GM08714 (cell line): ENCODE results near the gene DNAH10.
A peak's percentile ranks its signal among the peaks of the same experiment; 100 is the strongest.

ENCODE experiments used
- H3K4me3 ChIP-seq: fragments of 200-500 bp; sonication (Bioruptor generic); 2 replicates; pipeline ENCODE4 v1.5.1; 2014; ENCODE audit warnings: mild to moderate bottlenecking, low read length, inconsistent platforms
- ZNF274 ChIP-seq: IDR thresholded peaks from 2 replicates; pipeline ENCODE4 v1.6.1; 2012; ENCODE audit warnings: mild to moderate bottlenecking, low read depth, low read length

Gene DNAH10

GRCh38 chr12:123961585-123962345, 199.7 kb downstream of the DNAH10 start:
- no peak for TF ChIP-seq ZNF274
- H3K4me3 ChIP-seq: no peak overlapping the region

GRCh38 chr12:123962513-123962912, 200.4 kb downstream of the DNAH10 start:
- H3K4me3 ChIP-seq: no peak overlapping the region
- no peak for TF ChIP-seq ZNF274

- TF ChIP-seq ZNF274: no peak
- no peak overlapping the region for H3K4me3 ChIP-seq
These were observed 201.7 kb downstream of the DNAH10 start for GRCh38 chr12:123963821-123964220.

- no peak overlapping the region for H3K4me3 ChIP-seq
- TF ChIP-seq ZNF274: no peak
These were observed 203.3 kb downstream of the DNAH10 start for GRCh38 chr12:123965382-123965781.

- TF ChIP-seq ZNF274: no peak
- H3K4me3 ChIP-seq: no peak overlapping the region
These were observed 204.5 kb downstream of the DNAH10 start for GRCh38 chr12:123966596-123966995.

- no peak overlapping the region for H3K4me3 ChIP-seq
- no peak for TF ChIP-seq ZNF274
These were observed 205.1 kb downstream of the DNAH10 start for GRCh38 chr12:123967121-123967586.

GRCh38 chr12:123971449-123971769, 209.3 kb downstream of the DNAH10 start:
- peak overlapping the region; percentile 90 for H3K4me3 ChIP-seq
- no peak for TF ChIP-seq ZNF274

- TF ChIP-seq ZNF274: no peak
- peak overlapping the region; percentile 90 for H3K4me3 ChIP-seq
These were observed 209.8 kb downstream of the DNAH10 start for GRCh38 chr12:123971770-123972456.

- no peak for TF ChIP-seq ZNF274
- H3K4me3 ChIP-seq: peak within 1 kb of the TSS; percentile 90
These were observed 210.6 kb downstream of the DNAH10 start, which contains the start of the genes CCDC92 and ZNF664 for GRCh38 chr12:123972457-123973401. TSS of gene CCDC92 (minus strand) at chr12:123972831. CDS start at chr12:123944305, 28,526 bp downstream. TSS of gene ZNF664 (plus strand) at chr12:123973215. CDS start at chr12:124012145, 38,930 bp downstream.

GRCh38 chr12:123973552-123974341, 211.6 kb downstream of the DNAH10 start:
- H3K4me3 ChIP-seq: peak overlapping the region; percentile 67
- no peak for TF ChIP-seq ZNF274

- TF ChIP-seq ZNF274: no peak
- no peak overlapping the region for H3K4me3 ChIP-seq
These were observed 214.2 kb downstream of the DNAH10 start for GRCh38 chr12:123976227-123976826.

- TF ChIP-seq ZNF274: no peak
- no peak overlapping the region for H3K4me3 ChIP-seq
These were observed 217.5 kb downstream of the DNAH10 start for GRCh38 chr12:123979566-123979965.

GRCh38 chr12:123982269-123982668, 220.2 kb downstream of the DNAH10 start:
- no peak for TF ChIP-seq ZNF274
- H3K4me3 ChIP-seq: no peak overlapping the region
